Osteocyte (in vitro differentiated cells): Measurements from ENCODE around the gene BCL2L11. TPM values are rescaled to one million over a fixed set of nuclear protein-coding genes. Genes with fewer than 3 reads are reported as not detected.

Source experiments
- DNase-seq: peaks from one replicate; pipeline ENCODE4 v3.0.0; 2021; ENCODE audit warnings: mixed read lengths; ENCODE audit not compliant: unreplicated experiment; ENCODE audit errors: extremely low spot score
- H3K27ac Mint-ChIP-seq: one replicate; pipeline ENCODE4 v1.8.0; 2021; ENCODE audit warnings: mild to moderate bottlenecking, mixed read lengths; ENCODE audit not compliant: unreplicated experiment
- H3K27me3 Mint-ChIP-seq: one replicate; pipeline ENCODE4 v1.8.0; 2021; ENCODE audit warnings: mixed read lengths; ENCODE audit not compliant: unreplicated experiment
- H3K36me3 Mint-ChIP-seq: one replicate; pipeline ENCODE4 v1.8.0; 2021; ENCODE audit warnings: mixed read lengths; ENCODE audit not compliant: unreplicated experiment
- H3K4me1 Mint-ChIP-seq: one replicate; pipeline ENCODE4 v1.8.0; 2021; ENCODE audit warnings: mixed read lengths; ENCODE audit not compliant: unreplicated experiment
- H3K4me3 Mint-ChIP-seq: one replicate; pipeline ENCODE4 v1.8.0; 2021; ENCODE audit warnings: mild to moderate bottlenecking, moderate library complexity, mixed read lengths; ENCODE audit not compliant: unreplicated experiment
- H3K9me3 Mint-ChIP-seq: one replicate; pipeline ENCODE4 v1.8.0; 2021; ENCODE audit warnings: mixed read lengths; ENCODE audit not compliant: unreplicated experiment
- CTCF ChIP-seq: fragments of 200-600 bp; sonication (generic); IDR thresholded peaks from 2 replicates; pipeline ENCODE4 v1.5.0; 2021; ENCODE audit warnings: antibody characterized with exemption, mild to moderate bottlenecking, moderate library complexity
- total RNA-seq: library from RNA; stranded (reverse); gene quantifications from 2 replicates; pipeline ENCODE4 v1.2.1, GENCODE V29; 2021

The BCL2L11 gene
- total RNA-seq, 1 donor from 2014 or later: 38.9 TPM

- Mint-ChIP-seq H3K4me3 (no peak overlapping the region), H3K9me3 (no peaks in the 10 kb centered on the region), H3K4me1 (peaks cover 25% of the 10 kb centered on the region), H3K27me3 (no peaks in the 10 kb centered on the region), H3K27ac (no peak overlapping the region), H3K36me3 (peaks cover 72% of the 10 kb centered on the region)
- no peak for DNase-seq
- no peak for TF ChIP-seq CTCF
These were observed 14.7 kb downstream of the BCL2L11 start for GRCh38 chr2:111135237-111135909.

- Mint-ChIP-seq H3K36me3 (peaks cover 72% of the 10 kb centered on the region), H3K4me3 (no peak overlapping the region), H3K27me3 (no peaks in the 10 kb centered on the region), H3K9me3 (no peaks in the 10 kb centered on the region), H3K27ac (no peak overlapping the region), H3K4me1 (peaks cover 25% of the 10 kb centered on the region)
- no peak for TF ChIP-seq CTCF
- DNase-seq: no peak
These were observed 15.2 kb downstream of the BCL2L11 start for GRCh38 chr2:111135910-111136297.

GRCh38 chr2:111138839-111139238, 18.1 kb downstream of the BCL2L11 start:
- Mint-ChIP-seq H3K27me3 (no peaks in the 10 kb centered on the region), H3K36me3 (peaks cover 71% of the 10 kb centered on the region), H3K4me3 (no peak overlapping the region), H3K9me3 (no peaks in the 10 kb centered on the region), H3K27ac (no peak overlapping the region), H3K4me1 (peaks cover 16% of the 10 kb centered on the region)
- no peak for DNase-seq
- TF ChIP-seq CTCF: no peak

- no peak for TF ChIP-seq CTCF
- Mint-ChIP-seq H3K4me1 (peaks cover 14% of the 10 kb centered on the region), H3K4me3 (no peak overlapping the region), H3K9me3 (no peaks in the 10 kb centered on the region), H3K27ac (no peak overlapping the region), H3K36me3 (peaks cover 67% of the 10 kb centered on the region), H3K27me3 (no peaks in the 10 kb centered on the region)
- no peak for DNase-seq
These were observed 19.1 kb downstream of the BCL2L11 start for GRCh38 chr2:111139637-111140317.

- TF ChIP-seq CTCF: no peak
- H3K27me3 Mint-ChIP-seq: no peaks in the 10 kb centered on the region
- no peak overlapping the region for H3K4me3 Mint-ChIP-seq
- peaks cover 69% of the 10 kb centered on the region for H3K36me3 Mint-ChIP-seq
- H3K4me1 Mint-ChIP-seq: peaks cover 14% of the 10 kb centered on the region
- H3K9me3 Mint-ChIP-seq: no peaks in the 10 kb centered on the region
- no peak overlapping the region for H3K27ac Mint-ChIP-seq
- no peak for DNase-seq
These were observed 20.1 kb downstream of the BCL2L11 start for GRCh38 chr2:111140815-111141214.
